ENCODE data around the gene EFNA5.

EFNA5 gene

GRCh38 chr5:107617052-107617451 lies 53.7 kb downstream of the EFNA5 start:
- no peak overlapping the region for H3K4me3 ChIP-seq (replicated peaks; ENCODE audit: low read depth, low read length)
- TF ChIP-seq CTCF (IDR thresholded peaks at IDR 0.05; ENCODE audit: low read length, missing control alignments), result no peak
- DNase-seq (ENCODE audit: low read depth), result no peak

- H3K4me3 ChIP-seq (replicated peaks; ENCODE audit: low read depth, low read length), result no peak overlapping the region
- no peak for TF ChIP-seq CTCF (IDR thresholded peaks at IDR 0.05; ENCODE audit: low read length, missing control alignments)
- DNase-seq (ENCODE audit: low read depth), result no peak
Observed at GRCh38 chr5:107616213-107616612, 54.5 kb downstream of the EFNA5 start.

GRCh38 chr5:107615299-107615817 lies 55.4 kb downstream of the EFNA5 start:
- H3K4me3 ChIP-seq (replicated peaks; ENCODE audit: low read depth, low read length), result no peak overlapping the region
- peak; percentile 26 for DNase-seq (ENCODE audit: low read depth)
- TF ChIP-seq CTCF (IDR thresholded peaks at IDR 0.05; ENCODE audit: low read length, missing control alignments), result no peak

- no peak for DNase-seq (ENCODE audit: low read depth)
- TF ChIP-seq CTCF (IDR thresholded peaks at IDR 0.05; ENCODE audit: low read length, missing control alignments), result no peak
Observed at GRCh38 chr5:107612541-107612940, 58.2 kb downstream of the EFNA5 start.

GRCh38 chr5:107610798-107611197 lies 59.9 kb downstream of the EFNA5 start:
- H3K4me3 ChIP-seq (replicated peaks; ENCODE audit: low read depth, low read length), result no peak overlapping the region
- no peak for TF ChIP-seq CTCF (IDR thresholded peaks at IDR 0.05; ENCODE audit: low read length, missing control alignments)
- DNase-seq (ENCODE audit: low read depth), result no peak

More at GRCh38 chr5:107612541-107612940, 58.2 kb downstream of the EFNA5 start:
- H3K4me3 ChIP-seq (replicated peaks; ENCODE audit: low read depth, low read length), result no peak overlapping the region

- no peak for TF ChIP-seq CTCF (IDR thresholded peaks at IDR 0.05; ENCODE audit: low read length, missing control alignments)
- DNase-seq (ENCODE audit: low read depth), result peak; percentile 16
- H3K4me3 ChIP-seq (replicated peaks; ENCODE audit: low read depth, low read length), result no peak overlapping the region
Observed at GRCh38 chr5:107607671-107608345, 62.9 kb downstream of the EFNA5 start.

- H3K4me3 ChIP-seq (replicated peaks; ENCODE audit: low read depth, low read length), result no peak overlapping the region
- TF ChIP-seq CTCF (IDR thresholded peaks at IDR 0.05; ENCODE audit: low read length, missing control alignments), result no peak
- DNase-seq (ENCODE audit: low read depth), result no peak
Observed at GRCh38 chr5:107607196-107607595, 63.5 kb downstream of the EFNA5 start.
